Transverse colon (tissue), 3 donors: ENCODE data around the gene CNTN4.

ENCODE experiments used
- CTCF ChIP-seq, 5 experiments: fragments of 200-600 bp in 3 of 5; fragments of 450-650 bp in 2 of 5; sonication (generic) in 3 of 5; IDR thresholded peaks; 1 replicate in 2 of 5; 2 replicates in 3 of 5; pipeline ENCODE4 v1.5.1; 2016 to 2017; ENCODE audit warnings: antibody characterized with exemption in 5 of 5, inconsistent platforms in 3 of 5, mild to moderate bottlenecking in 2 of 5, moderate library complexity in 1 of 5
- POLR2A ChIP-seq: fragments of 450-650 bp; IDR thresholded peaks from one replicate; pipeline ENCODE4 v1.6.1; 2016; ENCODE audit warnings: antibody characterized with exemption, mild to moderate bottlenecking, moderate library complexity

- no peak for TF ChIP-seq POLR2A
- TF ChIP-seq CTCF (IDR thresholded peaks at IDR 0.05) = no peak
These were observed 666.4 kb downstream of the CNTN4 start for GRCh38 chr3:2765002-2765579.
